Stimulated activated effector memory CD8-positive, alpha-beta T cell treated with anti-CD3 and anti-CD28 coated beads, Interleukin-12 subunit alpha, Interleukin-12 subunit beta, amount 100 ng/mL, for 72 hours (primary cell): ENCODE measurements around the gene TRNP1.

Experiments used
- ATAC-seq: fragments of 150-1000 bp; cut with Tn5 transposase; 2 replicates; pipeline ENCODE4 v1.10.0; 2021
- DNase-seq, 2 donors: peaks; one replicate each; pipeline ENCODE4 v3.0.0; 2021 to 2022; ENCODE audit warnings: low spot score in 2 of 2
- H3K27ac Mint-ChIP-seq: one replicate; pipeline ENCODE4 v1.8.0; 2022; ENCODE audit warnings: mild to moderate bottlenecking, mixed read lengths
- H3K36me3 Mint-ChIP-seq: one replicate; pipeline ENCODE4 v1.8.0; 2022; ENCODE audit warnings: mild to moderate bottlenecking, mixed read lengths
- H3K4me1 Mint-ChIP-seq: one replicate; pipeline ENCODE4 v1.8.0; 2022; ENCODE audit warnings: mixed read lengths
- H3K4me3 Mint-ChIP-seq: one replicate; pipeline ENCODE4 v1.8.0; 2022; ENCODE audit warnings: mild to moderate bottlenecking, mixed read lengths
- H3K9me3 Mint-ChIP-seq: one replicate; pipeline ENCODE4 v1.8.0; 2022; ENCODE audit warnings: mixed read lengths

TRNP1 gene

GRCh38 chr1:27025718-27026117 lies 32.2 kb downstream of the TRNP1 start:
- peaks cover 7% of the 10 kb centered on the region for H3K4me1 Mint-ChIP-seq
- H3K36me3 Mint-ChIP-seq, result no peaks in the 10 kb centered on the region
- no peak overlapping the region for H3K27ac Mint-ChIP-seq
- H3K4me3 Mint-ChIP-seq, result no peak overlapping the region
- no peaks in the 10 kb centered on the region for H3K9me3 Mint-ChIP-seq
- DNase-seq (no peak), ATAC-seq (no peak)

DNA sequence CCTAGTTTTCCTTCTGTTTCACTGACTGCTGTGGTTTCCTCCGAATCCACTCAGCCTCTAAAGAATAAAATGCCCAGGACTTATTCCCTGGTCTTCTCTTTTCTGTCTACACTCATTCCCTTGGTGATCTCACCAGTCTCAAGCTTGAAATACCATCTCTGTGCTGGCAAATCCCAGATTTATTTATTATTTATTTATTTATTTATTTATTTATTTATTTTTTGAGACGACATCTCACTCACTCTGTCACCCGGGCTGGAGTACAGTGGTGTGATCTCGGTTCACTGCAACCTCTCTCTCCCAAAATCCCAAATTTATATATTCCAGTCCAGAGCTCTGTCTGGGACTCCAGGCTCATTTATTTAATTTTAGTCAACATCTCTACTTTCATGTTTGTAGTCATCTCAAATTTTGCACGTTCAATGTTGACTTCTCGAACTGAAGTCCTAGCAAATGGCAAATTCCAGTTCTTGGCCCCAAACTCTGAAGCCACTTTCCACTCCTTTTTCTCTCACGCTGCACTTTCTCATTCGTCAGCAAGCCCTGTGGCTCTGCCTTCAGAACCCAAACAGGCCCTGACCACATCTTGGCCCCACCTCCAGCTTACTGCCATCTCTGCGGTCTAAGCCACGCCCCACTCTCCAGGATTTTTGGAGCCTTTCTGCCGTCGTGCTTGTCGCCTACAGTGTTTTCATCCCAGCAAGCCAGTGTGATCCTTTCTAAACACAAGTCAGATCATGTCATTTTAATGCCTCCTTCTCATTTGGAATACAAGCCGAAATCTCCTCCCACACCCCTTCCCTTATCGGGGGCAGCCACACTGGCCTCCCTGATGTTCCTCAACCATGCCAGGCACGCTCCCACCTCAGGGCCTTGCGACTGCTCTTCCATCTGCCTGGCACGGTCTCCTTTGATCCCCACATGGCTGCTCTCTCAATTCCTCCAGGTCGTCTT lies 33.4 kb downstream of the TRNP1 start:
- ATAC-seq, result no peak
- no peak for DNase-seq
- Mint-ChIP-seq H3K27ac (no peak overlapping the region), H3K4me3 (no peak overlapping the region), H3K36me3 (no peaks in the 10 kb centered on the region), H3K9me3 (no peaks in the 10 kb centered on the region), H3K4me1 (peaks cover 7% of the 10 kb centered on the region)

DNA sequence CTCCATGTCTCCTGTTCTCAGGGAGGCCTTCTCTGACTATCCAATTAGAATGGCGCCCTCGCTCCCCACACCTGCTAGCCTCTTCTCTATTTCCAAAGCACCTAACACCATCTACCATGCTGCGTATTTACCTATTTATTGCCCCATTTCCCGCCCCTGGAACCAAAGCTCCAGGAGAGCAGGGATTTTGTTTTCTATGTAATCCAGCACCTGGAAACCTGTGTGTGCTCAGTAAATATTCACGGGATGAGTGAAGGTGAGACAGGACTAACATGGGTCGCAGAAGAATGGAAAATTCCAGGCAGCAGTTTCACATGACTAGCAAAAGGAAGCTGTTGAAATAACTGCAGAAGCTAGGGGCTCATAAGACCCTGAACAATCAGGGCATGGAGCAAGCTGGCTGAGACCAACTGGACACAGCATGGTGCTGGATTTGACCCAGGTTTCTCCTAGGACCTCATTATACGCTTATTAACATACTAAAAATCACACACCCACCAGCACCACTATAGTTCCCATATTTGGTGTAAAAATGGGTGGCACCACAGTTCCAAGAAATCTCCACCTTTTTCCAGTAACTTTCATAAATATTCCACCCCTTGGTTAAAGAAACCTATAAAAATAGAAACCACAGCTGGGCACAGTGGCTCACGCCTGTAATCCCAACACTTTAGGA lies 34.2 kb downstream of the TRNP1 start:
- H3K27ac Mint-ChIP-seq, result no peak overlapping the region
- peaks cover 7% of the 10 kb centered on the region for H3K4me1 Mint-ChIP-seq
- no peaks in the 10 kb centered on the region for H3K9me3 Mint-ChIP-seq
- no peak overlapping the region for H3K4me3 Mint-ChIP-seq
- DNase-seq, result no peak
- ATAC-seq, result no peak
- no peaks in the 10 kb centered on the region for H3K36me3 Mint-ChIP-seq

DNA sequence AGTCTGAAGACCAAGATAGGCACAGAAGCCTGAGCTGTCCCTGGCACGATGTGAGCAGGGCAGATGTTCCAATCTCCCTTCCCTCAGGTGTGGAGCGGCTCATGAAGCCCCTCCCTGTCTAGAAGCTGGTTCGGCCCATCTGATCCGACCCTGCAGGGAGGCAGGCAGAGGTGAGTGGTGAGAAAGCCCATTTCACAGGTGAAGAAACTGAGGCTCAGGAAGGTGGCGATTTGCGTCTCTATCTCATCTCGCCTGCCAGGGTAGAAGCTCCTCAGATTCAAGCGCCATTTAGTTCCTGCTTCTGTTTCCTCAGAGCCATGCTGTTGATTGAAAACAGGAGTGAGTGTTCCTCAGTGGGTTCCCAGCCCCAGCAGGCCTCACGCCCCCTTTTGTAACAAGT lies 36.0 kb downstream of the TRNP1 start:
- Mint-ChIP-seq H3K36me3 (no peaks in the 10 kb centered on the region), H3K4me1 (peaks cover 7% of the 10 kb centered on the region), H3K27ac (no peak overlapping the region), H3K9me3 (no peaks in the 10 kb centered on the region), H3K4me3 (no peak overlapping the region)
- ATAC-seq (no peak), DNase-seq (no peak)

DNA sequence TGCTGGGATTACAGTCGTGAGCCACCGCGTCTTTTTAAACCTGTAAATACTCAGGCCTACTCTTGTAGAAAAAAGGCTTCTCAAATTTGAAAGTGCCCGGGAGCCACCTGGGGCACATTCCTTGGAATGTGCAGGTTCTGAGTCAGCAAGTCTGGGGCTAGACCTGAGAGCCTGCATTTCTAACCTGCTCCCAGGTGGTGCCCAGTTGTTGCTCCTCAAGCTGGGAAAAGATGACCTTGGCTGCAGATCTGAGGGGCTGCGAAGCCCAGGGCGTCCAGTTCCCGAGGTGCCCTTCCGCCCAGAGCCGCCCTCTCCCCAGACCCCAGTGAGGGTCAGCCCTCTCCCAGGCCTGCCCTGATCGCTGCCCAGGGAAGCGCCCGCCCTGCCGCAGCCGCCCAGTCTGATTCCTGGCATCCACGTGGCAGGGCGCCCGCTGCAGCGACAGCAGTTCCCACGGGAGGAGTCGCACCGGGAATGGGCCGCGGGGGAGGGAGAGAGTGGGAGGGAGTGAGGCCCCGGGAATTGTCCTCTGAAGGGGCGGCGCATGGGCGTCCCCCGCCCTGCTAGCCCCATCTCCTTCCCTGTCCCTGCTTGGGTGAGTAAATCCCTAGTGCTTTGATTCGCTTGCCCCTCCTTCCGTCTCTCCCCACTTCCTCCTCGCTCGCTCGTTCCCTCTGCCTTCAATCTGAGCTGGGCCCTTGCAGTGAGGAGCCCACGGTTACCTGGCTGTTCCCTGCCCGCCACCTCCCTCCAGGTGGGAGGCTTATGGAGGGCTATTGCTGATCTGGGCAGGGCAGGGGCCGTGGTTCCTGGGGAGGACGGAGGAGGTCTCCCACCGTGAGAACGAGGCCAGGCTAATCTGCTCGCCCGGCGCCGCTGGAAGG lies 38.0 kb downstream of the TRNP1 start:
- no peak overlapping the region for H3K27ac Mint-ChIP-seq
- H3K36me3 Mint-ChIP-seq, result no peaks in the 10 kb centered on the region
- no peaks in the 10 kb centered on the region for H3K9me3 Mint-ChIP-seq
- H3K4me1 Mint-ChIP-seq, result peaks cover 7% of the 10 kb centered on the region
- no peak overlapping the region for H3K4me3 Mint-ChIP-seq
- ATAC-seq, result no peak
- no peak for DNase-seq

DNA sequence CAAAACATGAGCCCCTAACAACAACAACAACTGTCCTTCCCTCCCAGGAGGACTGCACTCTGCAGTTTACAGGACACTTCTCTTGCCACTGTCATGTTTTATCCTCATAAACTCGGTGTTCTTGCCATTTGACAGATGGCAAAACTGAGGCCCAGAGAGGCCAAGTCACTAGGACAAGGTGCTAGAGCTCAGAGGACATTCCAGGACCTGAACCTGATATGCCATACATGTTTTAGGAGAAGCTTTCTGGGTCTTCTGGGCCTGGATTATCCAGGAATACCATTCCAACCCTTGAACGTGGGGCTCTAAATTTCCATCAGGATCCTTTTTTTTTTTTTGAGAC lies 38.6 kb downstream of the TRNP1 start:
- Mint-ChIP-seq H3K36me3 (no peaks in the 10 kb centered on the region), H3K27ac (no peak overlapping the region), H3K4me3 (no peak overlapping the region), H3K9me3 (no peaks in the 10 kb centered on the region), H3K4me1 (peaks cover 5% of the 10 kb centered on the region)
- DNase-seq (no peak), ATAC-seq (no peak)

DNA sequence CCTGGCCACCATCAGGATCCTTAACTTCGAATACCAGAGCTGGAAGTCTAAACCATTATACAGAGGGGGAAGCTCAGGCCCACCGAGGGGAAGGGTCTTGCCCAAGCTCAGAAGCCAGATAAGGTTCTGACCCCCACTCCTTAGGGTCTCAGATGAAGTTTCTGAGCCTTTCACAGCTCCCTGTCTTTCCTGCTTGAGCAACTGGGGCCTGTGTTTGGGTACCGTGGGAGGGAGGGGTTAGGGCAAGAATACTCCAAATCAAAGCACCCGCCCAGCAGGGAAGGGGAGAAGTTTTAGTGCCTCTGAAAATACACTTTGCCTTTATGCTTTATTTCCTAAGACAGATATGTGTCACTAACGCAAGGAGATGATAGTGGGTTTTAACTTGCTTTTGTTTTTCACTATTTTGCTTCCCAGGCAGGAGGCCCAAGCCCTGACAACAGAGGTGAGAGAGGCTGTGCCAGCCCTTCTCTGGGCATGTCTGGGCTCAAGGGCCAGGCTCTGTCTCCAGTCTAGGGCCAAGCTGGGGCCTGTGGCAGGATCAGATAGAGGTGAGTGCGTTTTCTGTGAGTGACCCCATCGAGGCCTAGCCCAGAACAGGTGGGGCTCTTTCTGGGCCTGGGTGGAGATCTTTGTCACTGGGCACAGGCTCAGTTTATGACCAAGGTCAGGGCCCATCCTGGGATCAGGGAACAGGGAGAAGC lies 39.7 kb downstream of the TRNP1 start:
- no peak for DNase-seq
- Mint-ChIP-seq H3K4me3 (no peak overlapping the region), H3K4me1 (no peaks in the 10 kb centered on the region), H3K27ac (no peak overlapping the region), H3K9me3 (no peaks in the 10 kb centered on the region), H3K36me3 (no peaks in the 10 kb centered on the region)
- ATAC-seq, result no peak

DNA sequence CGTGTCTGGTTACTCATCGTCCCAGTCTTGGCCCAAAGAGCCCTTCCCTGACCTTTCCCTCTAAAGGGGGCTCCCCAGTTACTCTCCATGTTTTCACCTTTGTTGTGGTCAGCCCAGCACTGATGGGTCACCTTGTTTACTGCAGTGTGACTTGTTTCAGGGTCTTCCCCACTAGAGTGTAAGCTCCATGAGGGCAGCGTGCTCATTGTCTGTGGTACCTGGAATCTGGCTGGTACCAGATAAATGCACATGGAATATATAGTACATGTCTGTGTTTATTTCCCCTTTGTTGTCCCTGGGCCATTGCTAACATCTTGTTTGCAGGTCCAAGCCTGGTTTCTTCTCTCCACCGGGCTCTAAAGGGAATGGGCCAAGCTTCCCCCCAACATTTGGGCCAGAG lies 41.9 kb downstream of the TRNP1 start:
- no peak overlapping the region for H3K4me3 Mint-ChIP-seq
- H3K4me1 Mint-ChIP-seq, result no peaks in the 10 kb centered on the region
- ATAC-seq, result no peak
- H3K27ac Mint-ChIP-seq, result no peak overlapping the region
- no peaks in the 10 kb centered on the region for H3K9me3 Mint-ChIP-seq
- no peaks in the 10 kb centered on the region for H3K36me3 Mint-ChIP-seq
- no peak for DNase-seq

DNA sequence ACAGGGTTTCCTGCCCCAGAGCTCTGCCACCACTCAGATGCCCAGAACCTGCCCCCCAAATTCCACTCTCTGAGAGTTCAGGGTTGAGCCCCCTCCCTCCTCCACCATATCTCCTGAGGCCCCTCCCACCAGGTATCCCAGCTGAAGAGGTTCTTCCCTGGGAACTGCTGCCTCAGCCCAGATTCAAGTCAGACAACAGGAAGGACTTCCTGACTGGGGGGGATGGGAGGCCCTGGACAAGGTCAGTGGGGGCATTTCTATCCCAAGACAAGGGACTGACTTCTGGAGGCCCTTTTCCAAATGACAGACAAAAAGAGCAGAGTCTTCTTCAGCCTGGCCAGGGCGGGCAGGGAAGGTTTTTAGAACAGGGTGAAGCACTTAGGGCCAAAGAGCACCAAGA lies 43.2 kb downstream of the TRNP1 start:
- Mint-ChIP-seq H3K36me3 (no peaks in the 10 kb centered on the region), H3K4me1 (no peaks in the 10 kb centered on the region), H3K27ac (no peak overlapping the region), H3K9me3 (no peaks in the 10 kb centered on the region), H3K4me3 (no peak overlapping the region)
- ATAC-seq, result no peak
- DNase-seq, result no peak

- Mint-ChIP-seq H3K9me3 (no peaks in the 10 kb centered on the region), H3K36me3 (no peaks in the 10 kb centered on the region), H3K4me1 (no peaks in the 10 kb centered on the region), H3K4me3 (no peak overlapping the region), H3K27ac (no peak overlapping the region)
- DNase-seq (no peak), ATAC-seq (no peak)
These were observed 44.0 kb downstream of the TRNP1 start for GRCh38 chr1:27037518-27037917.

DNA sequence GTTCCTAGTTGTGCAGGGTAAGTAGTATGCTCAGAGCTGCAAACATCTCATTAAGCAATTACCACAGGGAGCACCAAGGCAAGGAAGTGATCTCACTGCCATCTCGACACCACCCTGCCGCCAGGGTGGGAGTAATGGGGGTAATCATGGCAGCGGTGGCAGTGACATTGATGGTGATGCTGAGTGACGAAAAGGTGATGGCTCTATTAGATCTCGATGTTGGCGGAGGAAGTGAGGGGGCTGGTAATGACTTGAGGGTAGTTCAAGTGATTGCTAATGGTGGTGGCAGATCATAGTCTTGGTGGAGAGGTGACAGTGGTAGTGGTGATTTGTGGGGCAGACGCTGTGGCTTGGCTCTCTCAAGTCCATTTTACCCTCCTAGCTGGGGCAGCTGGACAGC lies 44.5 kb downstream of the TRNP1 start:
- no peak overlapping the region for H3K27ac Mint-ChIP-seq

GRCh38 chr1:27042670-27043069 lies 49.2 kb downstream of the TRNP1 start:
- Mint-ChIP-seq H3K36me3 (no peaks in the 10 kb centered on the region), H3K27ac (no peak overlapping the region), H3K4me3 (no peak overlapping the region), H3K4me1 (peaks cover 23% of the 10 kb centered on the region), H3K9me3 (no peaks in the 10 kb centered on the region)
- ATAC-seq (no peak), DNase-seq (no peak)

More for the DNA sequence above, 44.5 kb downstream of the TRNP1 start:
- H3K4me1 Mint-ChIP-seq, result no peaks in the 10 kb centered on the region
- H3K9me3 Mint-ChIP-seq, result no peaks in the 10 kb centered on the region
- H3K4me3 Mint-ChIP-seq, result no peak overlapping the region
- no peak for ATAC-seq
- DNase-seq, result no peak
- H3K36me3 Mint-ChIP-seq, result no peaks in the 10 kb centered on the region

DNA sequence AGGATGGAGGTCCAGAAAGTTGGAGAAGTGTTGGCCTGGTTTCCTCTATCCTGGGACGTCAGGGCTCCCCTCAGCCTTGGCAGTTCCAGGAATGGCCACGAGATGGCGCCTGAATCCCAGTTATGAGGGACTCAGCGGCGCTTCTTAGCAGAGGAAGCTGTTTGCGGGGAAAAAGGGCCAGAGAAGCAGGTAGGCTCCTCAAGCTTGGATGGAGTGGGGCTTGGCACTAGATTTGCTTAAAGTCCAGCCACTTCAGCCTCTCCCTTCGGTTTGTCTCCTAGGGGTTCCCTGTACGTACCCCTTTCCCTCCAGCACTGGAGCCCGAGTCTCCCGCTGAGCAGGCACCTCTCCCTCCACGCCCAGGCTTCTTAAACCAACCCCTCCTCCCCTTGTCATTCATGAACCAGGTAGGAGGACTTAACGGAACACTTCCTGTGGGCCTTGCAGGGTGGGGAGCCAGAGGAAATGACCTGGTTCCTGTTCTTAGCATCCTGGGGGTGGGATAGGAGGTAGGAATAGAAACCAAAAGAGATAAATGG lies 51.2 kb downstream of the TRNP1 start:
- no peaks in the 10 kb centered on the region for H3K9me3 Mint-ChIP-seq
- H3K27ac Mint-ChIP-seq, result peak overlapping the region; percentile 40
- no peaks in the 10 kb centered on the region for H3K36me3 Mint-ChIP-seq
- DNase-seq (peak; percentile 95 to 97), ATAC-seq (peak; percentile 89)
- H3K4me1 Mint-ChIP-seq, result peaks cover 23% of the 10 kb centered on the region
- peak overlapping the region; percentile 46 for H3K4me3 Mint-ChIP-seq

DNA sequence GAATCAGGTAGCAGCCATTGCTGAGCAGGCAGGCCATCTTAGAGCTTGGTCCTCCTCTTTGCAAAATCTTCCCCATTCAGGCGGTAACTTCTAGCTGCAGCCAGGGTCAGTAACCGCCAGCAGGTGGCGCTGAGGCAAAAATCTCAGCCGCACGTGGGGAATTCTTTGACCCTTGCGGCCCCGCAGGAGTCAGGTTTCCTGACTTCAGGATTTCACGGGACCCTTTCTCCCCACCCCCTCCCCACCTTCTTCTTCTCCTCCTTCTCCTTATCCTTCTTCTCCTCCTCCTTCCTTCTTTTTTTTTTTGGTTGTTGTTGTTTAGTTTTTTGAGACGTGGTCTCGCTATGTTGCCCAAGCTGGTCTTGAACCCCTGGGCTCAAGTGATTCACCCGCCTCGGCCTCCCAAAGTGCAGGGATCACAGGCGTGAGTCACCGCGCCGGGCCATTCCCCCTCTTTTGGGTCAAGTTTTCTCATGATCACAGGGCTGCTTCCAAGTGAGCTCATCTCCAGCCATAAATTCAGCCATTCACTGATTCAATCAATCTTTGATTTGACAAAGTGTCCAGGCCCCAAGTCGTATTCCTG lies 52.6 kb downstream of the TRNP1 start:
- DNase-seq (peak; percentile 58 to 77), ATAC-seq (peak; percentile 52)
- Mint-ChIP-seq H3K4me1 (peaks cover 23% of the 10 kb centered on the region), H3K27ac (no peak overlapping the region), H3K4me3 (no peak overlapping the region), H3K36me3 (no peaks in the 10 kb centered on the region), H3K9me3 (no peaks in the 10 kb centered on the region)
